ENCODE data around the gene L3MBTL1. TPM values are rescaled to one million over a fixed set of nuclear protein-coding genes. Genes with fewer than 3 reads are reported as not detected.

L3MBTL1 gene
- total and polyA plus RNA-seq, 2 donors (not counting 1 experiment from before 2014, with no cell fraction given), result 1.5 to 10.7 TPM

DNA sequence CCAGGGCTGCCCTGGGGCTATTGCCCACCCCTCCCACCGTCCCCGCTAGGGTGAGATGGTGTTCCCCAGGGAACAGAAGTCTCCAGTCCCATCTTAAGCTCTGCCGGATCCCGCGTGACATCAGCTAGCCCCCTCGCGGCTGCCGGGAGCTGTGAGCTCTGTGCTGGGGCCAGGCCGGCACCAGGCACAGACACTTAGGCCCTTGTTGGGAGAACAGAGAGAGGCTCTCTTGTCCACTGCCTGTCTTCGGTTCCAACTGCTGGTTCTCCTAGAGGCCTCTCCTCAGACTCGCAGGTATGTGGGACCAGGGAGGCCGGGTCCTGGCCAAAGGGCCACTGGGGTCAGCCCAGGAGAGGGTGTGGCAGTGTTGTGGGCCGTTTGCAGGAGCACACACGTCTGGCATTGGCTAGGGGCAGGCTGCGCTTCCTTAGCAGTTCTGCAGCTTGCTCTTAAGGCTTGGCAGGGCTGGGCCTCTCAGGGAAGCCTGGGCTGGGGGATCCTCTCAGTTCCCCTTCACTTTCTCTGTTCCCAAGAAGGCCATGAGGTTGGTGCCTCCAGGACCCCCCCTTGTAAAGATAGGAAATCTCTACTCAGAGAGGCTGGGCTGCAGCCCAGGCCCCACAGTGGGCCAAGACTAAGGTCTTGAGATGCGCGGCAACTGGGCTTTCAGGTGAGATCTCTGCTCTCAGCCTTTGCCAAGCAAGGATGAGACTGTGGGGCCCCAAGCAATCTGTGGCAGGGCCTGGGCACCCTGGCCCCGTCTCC lies 57.7 kb downstream of the L3MBTL1 start:
- no peak overlapping the region for H3K4me2 ChIP-seq (ENCODE audit: extremely low read depth, insufficient read depth, low read length)
- no peaks in the 10 kb centered on the region for H3K27me3 ChIP-seq (ENCODE audit: control insufficient read depth, insufficient read depth, low read length)
- no peaks in the 10 kb centered on the region for H4K20me1 ChIP-seq (ENCODE audit: control insufficient read depth, extremely low read depth, insufficient read depth, low read length)
- no peak overlapping the region for H3K9ac ChIP-seq (ENCODE audit: insufficient read depth, low read length)
- TF ChIP-seq EZH2 (IDR thresholded peaks at IDR 0.05; ENCODE audit: low read length, missing control alignments), result no peak
- TF ChIP-seq, protein P1, sequence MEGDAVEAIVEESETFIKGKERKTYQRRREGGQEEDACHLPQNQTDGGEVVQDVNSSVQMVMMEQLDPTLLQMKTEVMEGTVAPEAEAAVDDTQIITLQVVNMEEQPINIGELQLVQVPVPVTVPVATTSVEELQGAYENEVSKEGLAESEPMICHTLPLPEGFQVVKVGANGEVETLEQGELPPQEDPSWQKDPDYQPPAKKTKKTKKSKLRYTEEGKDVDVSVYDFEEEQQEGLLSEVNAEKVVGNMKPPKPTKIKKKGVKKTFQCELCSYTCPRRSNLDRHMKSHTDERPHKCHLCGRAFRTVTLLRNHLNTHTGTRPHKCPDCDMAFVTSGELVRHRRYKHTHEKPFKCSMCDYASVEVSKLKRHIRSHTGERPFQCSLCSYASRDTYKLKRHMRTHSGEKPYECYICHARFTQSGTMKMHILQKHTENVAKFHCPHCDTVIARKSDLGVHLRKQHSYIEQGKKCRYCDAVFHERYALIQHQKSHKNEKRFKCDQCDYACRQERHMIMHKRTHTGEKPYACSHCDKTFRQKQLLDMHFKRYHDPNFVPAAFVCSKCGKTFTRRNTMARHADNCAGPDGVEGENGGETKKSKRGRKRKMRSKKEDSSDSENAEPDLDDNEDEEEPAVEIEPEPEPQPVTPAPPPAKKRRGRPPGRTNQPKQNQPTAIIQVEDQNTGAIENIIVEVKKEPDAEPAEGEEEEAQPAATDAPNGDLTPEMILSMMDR (conservative IDR thresholded peaks at IDR 0.05 in 1 of 2, IDR thresholded peaks at IDR 0.05 in 1 of 2; ENCODE audit: low read depth in 1 of 2, low read length in 2 of 2), result no peak
- no peak for DNase-seq (ENCODE audit: low read depth in 2 of 2)
- no peaks in the 10 kb centered on the region for H3K9me3 ChIP-seq (ENCODE audit: control insufficient read depth, insufficient read depth, low read depth, low read length)
- no peaks in the 10 kb centered on the region for H3K79me2 ChIP-seq (ENCODE audit: control insufficient read depth, insufficient read depth, low read length)
- no peak overlapping the region for H2AFZ ChIP-seq (ENCODE audit: low read length)
- no peaks in the 10 kb centered on the region for H3K4me1 ChIP-seq (ENCODE audit: control insufficient read depth, extremely low read depth, insufficient read depth, low read length)
- no peaks in the 10 kb centered on the region for H3K36me3 ChIP-seq (ENCODE audit: control insufficient read depth, insufficient read depth, low read length)
- H3K4me3 ChIP-seq (replicated peaks in 1 of 4; ENCODE audit: control extremely low read depth in 1 of 4, insufficient read depth in 1 of 4, low read depth in 3 of 4, low read length in 4 of 4), result no peak overlapping the region
- H3K27ac ChIP-seq (ENCODE audit: insufficient read depth, low read length), result no peak overlapping the region

DNA sequence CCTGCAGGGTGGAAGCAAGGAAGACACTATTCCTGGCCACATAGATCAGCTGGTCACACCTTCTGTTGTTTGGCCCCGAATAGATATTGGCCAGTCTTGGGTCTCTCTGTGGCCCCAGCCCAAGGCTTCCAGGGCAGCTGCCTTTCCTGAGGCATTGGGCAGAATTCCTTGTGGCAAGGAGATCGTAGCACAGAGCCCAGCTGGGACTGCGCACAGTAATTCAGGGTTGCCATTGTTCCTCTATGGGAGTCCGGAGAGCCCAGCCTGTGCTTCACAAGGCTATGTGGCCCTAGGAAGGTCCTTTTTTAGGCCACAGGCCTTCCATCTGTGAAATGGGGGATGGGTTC lies 58.2 kb downstream of the L3MBTL1 start:
- Histone ChIP-seq H3K9me3 (ENCODE audit: control insufficient read depth, insufficient read depth, low read depth, low read length) (no peaks in the 10 kb centered on the region), H3K79me2 (ENCODE audit: control insufficient read depth, insufficient read depth, low read length) (no peaks in the 10 kb centered on the region), H3K4me2 (ENCODE audit: extremely low read depth, insufficient read depth, low read length) (no peak overlapping the region), H3K36me3 (ENCODE audit: control insufficient read depth, insufficient read depth, low read length) (no peaks in the 10 kb centered on the region), H4K20me1 (ENCODE audit: control insufficient read depth, extremely low read depth, insufficient read depth, low read length) (no peaks in the 10 kb centered on the region), H3K4me3 (replicated peaks in 1 of 4; ENCODE audit: control extremely low read depth in 1 of 4, insufficient read depth in 1 of 4, low read depth in 3 of 4, low read length in 4 of 4) (no peak overlapping the region), H2AFZ (ENCODE audit: low read length) (no peak overlapping the region), H3K27ac (ENCODE audit: insufficient read depth, low read length) (no peak overlapping the region), H3K9ac (ENCODE audit: insufficient read depth, low read length) (no peak overlapping the region), H3K4me1 (ENCODE audit: control insufficient read depth, extremely low read depth, insufficient read depth, low read length) (no peaks in the 10 kb centered on the region), H3K27me3 (ENCODE audit: control insufficient read depth, insufficient read depth, low read length) (no peaks in the 10 kb centered on the region)
- TF ChIP-seq, protein P1 (conservative IDR thresholded peaks at IDR 0.05 in 1 of 2, IDR thresholded peaks at IDR 0.05 in 1 of 2; ENCODE audit: low read depth in 1 of 2, low read length in 2 of 2), result no peak
- no peak for DNase-seq (ENCODE audit: low read depth in 2 of 2)

DNA sequence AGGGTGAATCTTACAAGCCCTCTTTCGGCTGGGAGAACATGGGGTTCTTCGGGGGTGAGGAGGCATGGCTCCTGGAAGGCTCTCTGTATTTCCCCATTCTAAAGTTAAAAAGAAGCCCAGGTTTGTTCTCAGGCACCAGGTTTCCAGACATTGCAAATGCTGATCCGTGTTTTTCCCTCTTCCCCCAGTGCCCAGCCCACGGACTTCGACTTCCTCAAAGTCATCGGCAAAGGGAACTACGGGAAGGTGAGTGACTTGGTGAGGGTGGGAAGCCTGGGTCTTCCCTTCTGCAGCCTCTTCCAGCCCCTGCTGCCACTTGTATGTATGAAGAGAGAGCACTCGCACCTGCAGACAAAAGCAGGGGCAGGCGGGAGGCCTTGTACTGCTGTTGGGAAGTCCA lies 60.0 kb downstream of the L3MBTL1 start:
- Histone ChIP-seq H3K4me2 (ENCODE audit: extremely low read depth, insufficient read depth, low read length) (no peak overlapping the region), H4K20me1 (ENCODE audit: control insufficient read depth, extremely low read depth, insufficient read depth, low read length) (no peaks in the 10 kb centered on the region), H3K36me3 (ENCODE audit: control insufficient read depth, insufficient read depth, low read length) (no peaks in the 10 kb centered on the region), H2AFZ (ENCODE audit: low read length) (no peak overlapping the region), H3K4me3 (replicated peaks in 1 of 4; ENCODE audit: control extremely low read depth in 1 of 4, insufficient read depth in 1 of 4, low read depth in 3 of 4, low read length in 4 of 4) (no peak overlapping the region), H3K4me1 (ENCODE audit: control insufficient read depth, extremely low read depth, insufficient read depth, low read length) (no peaks in the 10 kb centered on the region), H3K27me3 (ENCODE audit: control insufficient read depth, insufficient read depth, low read length) (no peaks in the 10 kb centered on the region), H3K27ac (ENCODE audit: insufficient read depth, low read length) (no peak overlapping the region), H3K79me2 (ENCODE audit: control insufficient read depth, insufficient read depth, low read length) (no peaks in the 10 kb centered on the region), H3K9me3 (ENCODE audit: control insufficient read depth, insufficient read depth, low read depth, low read length) (no peaks in the 10 kb centered on the region), H3K9ac (ENCODE audit: insufficient read depth, low read length) (no peak overlapping the region)
- no peak for TF ChIP-seq EZH2 (IDR thresholded peaks at IDR 0.05; ENCODE audit: low read length, missing control alignments)
- TF ChIP-seq, protein P1 (conservative IDR thresholded peaks at IDR 0.05 in 1 of 2, IDR thresholded peaks at IDR 0.05 in 1 of 2; ENCODE audit: low read depth in 1 of 2, low read length in 2 of 2), result no peak
- no peak for DNase-seq (ENCODE audit: low read depth in 2 of 2)

Data from fibroblast of lung (primary cell).